MCF 10A (cell line): ENCODE measurements around the gene ALPL. TPM values are rescaled to one million over a fixed set of nuclear protein-coding genes. Genes with fewer than 3 reads are reported as not detected.
"Not testable (repeated sequence)": the region's sequence is repeated elsewhere in the genome, so short reads cannot be mapped to it uniquely, and the experiment has no call there.

Experiments
- BruUV-seq: library from RNA; stranded (reverse); fragments of 400-500 nt; replicated peaks from 2 replicates; lab custom pipeline; 2021; lab: Mats Ljungman, UMichigan
- CTCF ChIA-PET: fragments of 300-600 bp; sonication (Branson Sonifier 250); formaldehyde crosslinking; extraction: SDS; loops from one replicate; lab custom pipeline; 2021; ENCODE audit warnings: antibody characterized with exemption, inconsistent platforms; lab: Yijun Ruan, JAX
- POLR2A ChIA-PET: fragments of 300-600, 350-650 bp; sonication (Branson Sonifier 250); formaldehyde crosslinking; extraction: SDS; loops from one replicate; lab custom pipeline; 2020; ENCODE audit warnings: antibody characterized with exemption, inconsistent platforms; lab: Yijun Ruan, JAX
- DNase-seq: peaks from one replicate; pipeline ENCODE4 v3.0.0-alpha.2; 2018; ENCODE audit not compliant: unreplicated experiment
- H3K27ac Mint-ChIP-seq: one replicate; pipeline ENCODE4 v1.8.0; 2022; ENCODE audit warnings: mild to moderate bottlenecking, low read depth, mixed read lengths; ENCODE audit not compliant: unreplicated experiment
- H3K27me3 Mint-ChIP-seq: one replicate; pipeline ENCODE4 v1.8.0; 2022; ENCODE audit warnings: mixed read lengths; ENCODE audit not compliant: insufficient read depth, unreplicated experiment
- H3K36me3 Mint-ChIP-seq: one replicate; pipeline ENCODE4 v1.8.0; 2022; ENCODE audit warnings: mild to moderate bottlenecking, moderate library complexity, mixed read lengths; ENCODE audit not compliant: insufficient read depth, unreplicated experiment
- H3K4me1 Mint-ChIP-seq: one replicate; pipeline ENCODE4 v1.8.0; 2022; ENCODE audit warnings: mixed read lengths; ENCODE audit not compliant: insufficient read depth, unreplicated experiment
- H3K4me3 Mint-ChIP-seq: one replicate; pipeline ENCODE4 v1.8.0; 2022; ENCODE audit warnings: mild to moderate bottlenecking, moderate library complexity, mixed read lengths; ENCODE audit not compliant: unreplicated experiment
- H3K9me3 Mint-ChIP-seq: one replicate; pipeline ENCODE4 v1.8.0; 2022; ENCODE audit warnings: mixed read lengths; ENCODE audit not compliant: unreplicated experiment
- intact Hi-C: fragments of 100-400 bp; cut with micrococcal nuclease; formaldehyde crosslinking; loops from 2 replicates; pipeline ENCODE4 v1.14.1; 2022
- total RNA-seq: library from RNA; stranded (reverse); gene quantifications from 2 replicates; pipeline ENCODE4 v1.2.3, GENCODE V29; 2022
- TF ChIP-seq, protein P1 (sequence below): fragments of 200-600 bp; IDR thresholded peaks from one replicate; pipeline ENCODE4 v1.8.0; 2022; ENCODE audit warnings: antibody characterized with exemption, mild to moderate bottlenecking; ENCODE audit not compliant: unreplicated experiment

Gene ALPL
- total RNA-seq, 1 experiment from 2014 or later, result not detected

DNA sequence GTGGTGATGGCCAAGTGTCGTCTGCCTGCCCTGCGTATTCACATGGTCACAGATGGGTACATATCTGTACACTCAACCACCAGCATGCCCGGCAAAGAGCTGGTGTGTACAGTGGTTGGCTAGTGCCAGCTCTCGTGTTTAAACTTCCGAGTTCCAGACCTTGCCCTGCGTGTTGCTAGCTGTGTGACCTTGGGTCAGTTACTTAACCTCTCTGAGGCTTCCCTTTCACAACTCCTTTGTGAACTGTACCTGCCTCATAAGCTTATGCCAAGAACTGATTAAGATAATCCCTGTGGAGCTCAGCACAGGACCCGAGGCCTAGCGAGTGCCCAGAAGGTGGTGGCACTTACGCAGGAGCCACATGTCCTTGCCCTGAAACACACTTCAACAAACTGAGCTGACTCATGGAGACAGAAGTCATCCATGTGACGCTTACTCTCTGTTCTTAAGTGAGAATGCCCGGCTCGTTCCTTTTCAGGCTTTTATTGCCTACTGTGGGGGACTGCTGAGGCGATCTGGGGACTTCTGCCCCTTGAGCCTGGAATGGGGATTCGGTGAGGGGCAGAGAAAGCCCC is 55.4 kb downstream of the ALPL start:
- TF ChIP-seq, protein P1, sequence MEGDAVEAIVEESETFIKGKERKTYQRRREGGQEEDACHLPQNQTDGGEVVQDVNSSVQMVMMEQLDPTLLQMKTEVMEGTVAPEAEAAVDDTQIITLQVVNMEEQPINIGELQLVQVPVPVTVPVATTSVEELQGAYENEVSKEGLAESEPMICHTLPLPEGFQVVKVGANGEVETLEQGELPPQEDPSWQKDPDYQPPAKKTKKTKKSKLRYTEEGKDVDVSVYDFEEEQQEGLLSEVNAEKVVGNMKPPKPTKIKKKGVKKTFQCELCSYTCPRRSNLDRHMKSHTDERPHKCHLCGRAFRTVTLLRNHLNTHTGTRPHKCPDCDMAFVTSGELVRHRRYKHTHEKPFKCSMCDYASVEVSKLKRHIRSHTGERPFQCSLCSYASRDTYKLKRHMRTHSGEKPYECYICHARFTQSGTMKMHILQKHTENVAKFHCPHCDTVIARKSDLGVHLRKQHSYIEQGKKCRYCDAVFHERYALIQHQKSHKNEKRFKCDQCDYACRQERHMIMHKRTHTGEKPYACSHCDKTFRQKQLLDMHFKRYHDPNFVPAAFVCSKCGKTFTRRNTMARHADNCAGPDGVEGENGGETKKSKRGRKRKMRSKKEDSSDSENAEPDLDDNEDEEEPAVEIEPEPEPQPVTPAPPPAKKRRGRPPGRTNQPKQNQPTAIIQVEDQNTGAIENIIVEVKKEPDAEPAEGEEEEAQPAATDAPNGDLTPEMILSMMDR, result no peak
- Mint-ChIP-seq H3K9me3 (no peaks in the 10 kb centered on the region), H3K36me3 (no peaks in the 10 kb centered on the region), H3K27ac (no peak overlapping the region), H3K27me3 (no peaks in the 10 kb centered on the region), H3K4me1 (no peaks in the 10 kb centered on the region), H3K4me3 (no peak overlapping the region)
- no TSS peak for BruUV-seq
- ChIA-PET POLR2A (no interaction called here), CTCF (interaction anchor here (0.6 kb wide), 1 partner anchor 50 kb away, joined by 3 read pairs; no protein-coding TSS in a partner anchor)
- DNase-seq, result no peak
- intact Hi-C loops, result no loop called here

DNA sequence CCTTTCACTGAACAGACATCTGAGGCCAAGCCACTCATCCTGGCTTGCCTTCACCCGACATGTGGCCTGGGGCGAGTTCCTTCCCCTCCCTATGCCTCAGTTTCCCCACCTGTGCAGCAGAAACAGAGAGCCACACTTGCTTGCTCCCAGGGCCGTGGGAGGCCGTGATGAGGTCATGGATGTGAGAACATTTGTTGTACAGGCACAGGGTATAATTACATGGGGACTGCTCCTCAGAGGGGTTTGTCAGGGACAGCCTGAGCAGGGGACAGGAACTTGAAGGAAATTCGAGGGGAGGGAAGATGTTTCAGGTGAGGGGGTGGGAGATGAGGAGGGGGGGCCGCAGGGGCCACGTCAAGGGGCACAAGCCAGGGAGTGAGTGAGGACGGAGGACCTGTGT is 56.1 kb downstream of the ALPL start:
- intact Hi-C loops, result no loop called here
- H3K27ac Mint-ChIP-seq, result no peak overlapping the region
- no peaks in the 10 kb centered on the region for H3K4me1 Mint-ChIP-seq
- CTCF ChIA-PET, result no interaction called here
- no peak overlapping the region for H3K4me3 Mint-ChIP-seq
- TF ChIP-seq, protein P1, result no peak
- no peaks in the 10 kb centered on the region for H3K9me3 Mint-ChIP-seq
- no TSS peak for BruUV-seq
- no peaks in the 10 kb centered on the region for H3K27me3 Mint-ChIP-seq
- no peaks in the 10 kb centered on the region for H3K36me3 Mint-ChIP-seq
- POLR2A ChIA-PET, result no interaction called here
- no peak for DNase-seq

DNA sequence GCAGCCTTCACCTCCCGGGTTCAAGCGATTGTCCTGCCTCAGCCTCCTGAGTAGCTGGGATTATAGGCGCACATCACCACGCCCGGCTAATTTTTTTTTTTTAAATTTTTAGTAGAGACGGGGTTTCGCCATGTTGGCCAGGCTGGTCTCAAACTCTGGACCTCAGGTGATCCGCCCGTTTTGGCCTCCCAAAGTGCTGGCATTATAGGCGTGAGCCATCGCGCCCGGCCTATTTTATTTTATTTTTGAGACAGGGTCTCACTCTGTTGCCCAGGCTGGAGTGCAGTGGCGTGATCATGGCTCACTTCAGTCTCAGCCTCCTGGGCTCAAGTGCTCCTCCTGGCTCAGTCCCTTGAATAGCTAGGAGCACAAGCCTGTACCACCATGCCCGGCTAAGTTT is 57.1 kb downstream of the ALPL start:
- H3K4me3 Mint-ChIP-seq, DNase-seq, H3K27ac Mint-ChIP-seq, H3K36me3 Mint-ChIP-seq, intact Hi-C loops, H3K27me3 Mint-ChIP-seq, POLR2A ChIA-PET, BruUV-seq, H3K4me1 Mint-ChIP-seq, H3K9me3 Mint-ChIP-seq, CTCF ChIA-PET: not testable (repeated sequence)

DNA sequence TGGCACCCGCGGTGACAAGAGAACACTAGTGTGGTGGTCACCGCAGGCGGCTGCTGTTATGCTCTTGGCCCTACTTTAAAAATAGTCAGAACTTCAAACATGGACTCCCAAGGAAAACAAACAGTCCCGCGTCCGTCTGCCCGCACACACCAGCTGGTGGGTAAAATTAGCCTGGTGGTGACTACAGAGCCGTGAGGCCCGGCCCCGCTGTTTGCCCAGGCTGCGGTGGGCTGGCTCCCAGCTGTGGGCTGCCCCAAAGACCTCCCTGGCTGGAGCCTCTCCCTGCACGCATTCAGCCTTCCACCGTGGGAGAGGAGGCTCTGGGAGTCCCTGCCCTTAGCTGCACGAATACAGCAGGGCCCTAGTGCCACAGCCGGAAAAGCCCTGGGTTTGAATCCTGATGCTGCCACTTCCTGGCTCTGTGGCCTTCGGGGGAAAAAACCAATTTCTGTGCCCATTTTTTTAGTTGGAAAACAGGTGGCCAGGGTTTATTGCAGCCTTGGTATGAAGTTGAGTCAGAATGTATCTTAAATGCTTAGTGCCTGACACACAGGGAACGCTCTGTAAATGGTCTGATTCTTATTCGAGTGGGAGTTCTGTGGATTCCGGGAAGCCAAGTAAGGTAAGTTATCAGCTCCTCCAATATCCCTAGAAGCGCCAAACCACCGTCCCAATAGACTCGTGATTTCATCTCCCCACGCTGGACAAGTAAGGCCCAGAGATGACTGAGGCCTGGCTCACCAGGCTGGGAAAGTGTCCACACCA is 58.2 kb downstream of the ALPL start:
- ChIA-PET POLR2A (no interaction called here), CTCF (interaction anchor here (0.9 kb wide), 1 partner anchor 15 kb away, joined by 4 read pairs; no protein-coding TSS in a partner anchor)
- Mint-ChIP-seq H3K27me3 (no peaks in the 10 kb centered on the region), H3K36me3 (no peaks in the 10 kb centered on the region), H3K9me3 (no peaks in the 10 kb centered on the region), H3K27ac (no peak overlapping the region), H3K4me3 (no peak overlapping the region), H3K4me1 (no peaks in the 10 kb centered on the region)
- no TSS peak for BruUV-seq
- intact Hi-C loops, result no loop called here
- no peak for DNase-seq
- TF ChIP-seq, protein P1, result no peak
